ENCODE data around the gene CPVL.

Gene CPVL

GRCh38 chr7:28977881-28978280, 168.5 kb downstream of the CPVL start:
- Histone ChIP-seq H3K4me3 (ENCODE audit: low read length) (no peak overlapping the region), H3K27ac (ENCODE audit: low read depth, low read length) (no peak overlapping the region), H3K9me2 (replicated peaks; ENCODE audit: control insufficient read depth, low read length) (no peaks in the 10 kb centered on the region), H3K9me3 (ENCODE audit: control insufficient read depth, insufficient read depth, low read length) (no peaks in the 10 kb centered on the region; the same call in 1 of the 2 replicates), H4K20me1 (ENCODE audit: control insufficient read depth, insufficient read depth, low read depth, low read length) (no peaks in the 10 kb centered on the region), H3K4me1 (ENCODE audit: control insufficient read depth, low read length) (no peaks in the 10 kb centered on the region), H3K79me2 (ENCODE audit: control insufficient read depth, low read length) (no peaks in the 10 kb centered on the region), H3F3A (ENCODE audit: control insufficient read depth, insufficient read depth) (no peaks in the 10 kb centered on the region), H3K27me3 (ENCODE audit: control insufficient read depth, low read length) (no peaks in the 10 kb centered on the region), H3K4me2 (ENCODE audit: low read length) (no peak overlapping the region), H3K36me3 (ENCODE audit: control insufficient read depth, low read length) (no peaks in the 10 kb centered on the region)
- TF ChIP-seq CTCF (IDR thresholded peaks at IDR 0.05; ENCODE audit: low read depth, low read length, poor library complexity, severe bottlenecking), result no peak
- no peak for TF ChIP-seq EZH2phosphoT487 (IDR thresholded peaks at IDR 0.05; ENCODE audit: borderline replicate concordance, low read length)

GRCh38 chr7:28976022-28976421, 170.3 kb downstream of the CPVL start:
- Histone ChIP-seq H3K27ac (ENCODE audit: low read depth, low read length) (no peak overlapping the region), H4K20me1 (ENCODE audit: control insufficient read depth, insufficient read depth, low read depth, low read length) (no peaks in the 10 kb centered on the region), H3F3A (ENCODE audit: control insufficient read depth, insufficient read depth) (no peaks in the 10 kb centered on the region), H3K79me2 (ENCODE audit: control insufficient read depth, low read length) (no peaks in the 10 kb centered on the region), H3K9me3 (ENCODE audit: control insufficient read depth, insufficient read depth, low read length) (no peaks in the 10 kb centered on the region; the same call in 1 of the 2 replicates), H3K4me3 (ENCODE audit: low read length) (no peak overlapping the region), H3K9me2 (replicated peaks; ENCODE audit: control insufficient read depth, low read length) (no peaks in the 10 kb centered on the region), H3K4me2 (ENCODE audit: low read length) (no peak overlapping the region), H3K36me3 (ENCODE audit: control insufficient read depth, low read length) (no peaks in the 10 kb centered on the region), H3K4me1 (ENCODE audit: control insufficient read depth, low read length) (no peaks in the 10 kb centered on the region), H3K27me3 (ENCODE audit: control insufficient read depth, low read length) (no peaks in the 10 kb centered on the region)
- TF ChIP-seq CTCF (IDR thresholded peaks at IDR 0.05; ENCODE audit: low read depth, low read length, poor library complexity, severe bottlenecking) (no peak), EZH2phosphoT487 (IDR thresholded peaks at IDR 0.05; ENCODE audit: borderline replicate concordance, low read length) (no peak)

- Histone ChIP-seq H3K36me3 (ENCODE audit: control insufficient read depth, low read length) (no peaks in the 10 kb centered on the region), H3K4me2 (ENCODE audit: low read length) (no peak overlapping the region), H3K27ac (ENCODE audit: low read depth, low read length) (no peak overlapping the region), H3K79me2 (ENCODE audit: control insufficient read depth, low read length) (no peaks in the 10 kb centered on the region), H4K20me1 (ENCODE audit: control insufficient read depth, insufficient read depth, low read depth, low read length) (no peaks in the 10 kb centered on the region), H3K4me3 (ENCODE audit: low read length) (no peak overlapping the region), H3F3A (ENCODE audit: control insufficient read depth, insufficient read depth) (no peaks in the 10 kb centered on the region), H3K9me2 (replicated peaks; ENCODE audit: control insufficient read depth, low read length) (no peaks in the 10 kb centered on the region), H3K27me3 (ENCODE audit: control insufficient read depth, low read length) (no peaks in the 10 kb centered on the region), H3K9me3 (ENCODE audit: control insufficient read depth, insufficient read depth, low read length) (no peaks in the 10 kb centered on the region; the same call in 1 of the 2 replicates), H3K4me1 (ENCODE audit: control insufficient read depth, low read length) (no peaks in the 10 kb centered on the region)
- TF ChIP-seq CTCF (IDR thresholded peaks at IDR 0.05; ENCODE audit: low read depth, low read length, poor library complexity, severe bottlenecking), result no peak
- no peak for TF ChIP-seq EZH2phosphoT487 (IDR thresholded peaks at IDR 0.05; ENCODE audit: borderline replicate concordance, low read length)
These were observed 172.7 kb downstream of the CPVL start for GRCh38 chr7:28973591-28973990.
